ENCODE data around the gene CLUH.
"Not testable (repeated sequence)": the region's sequence is repeated elsewhere in the genome, so short reads cannot be mapped to it uniquely, and the experiment has no call there.

CLUH gene

GRCh38 chr17:2700491-2701141, 10.9 kb downstream of the CLUH start:
- no peak for DNase-seq

GRCh38 chr17:2700030-2700490, 11.5 kb downstream of the CLUH start:
- no peak for DNase-seq

GRCh38 chr17:2699216-2699805, 12.3 kb downstream of the CLUH start:
- not testable (repeated sequence) for DNase-seq

- DNase-seq: no peak
Measured at GRCh38 chr17:2697611-2698162, 13.9 kb downstream of the CLUH start.

- no peak for DNase-seq
Measured at GRCh38 chr17:2695961-2696760, 15.4 kb downstream of the CLUH start.

- DNase-seq: no peak
Measured at GRCh38 chr17:2695243-2695960, 16.2 kb downstream of the CLUH start.

GRCh38 chr17:2694381-2695242, 17.0 kb downstream of the CLUH start:
- no peak for DNase-seq

- no peak for DNase-seq
Measured at GRCh38 chr17:2693561-2694380, 17.8 kb downstream of the CLUH start.

GRCh38 chr17:2692781-2693135, 18.8 kb downstream of the CLUH start:
- no peak for DNase-seq

GRCh38 chr17:2691965-2692780, 19.4 kb downstream of the CLUH start:
- no peak for DNase-seq

- DNase-seq: no peak
Measured at GRCh38 chr17:2691069-2691871, 20.3 kb downstream of the CLUH start.

- DNase-seq: no peak
Measured at GRCh38 chr17:2690165-2691068, 21.1 kb downstream of the CLUH start.

GRCh38 chr17:2689411-2690164, 22.0 kb downstream of the CLUH start:
- DNase-seq: no peak

GRCh38 chr17:2688351-2689342, 22.9 kb downstream of the CLUH start:
- DNase-seq: no peak

- DNase-seq: no peak
Measured at GRCh38 chr17:2687074-2687418, 24.5 kb downstream of the CLUH start.

GRCh38 chr17:2685696-2686095, 25.9 kb downstream of the CLUH start:
- DNase-seq: no peak
